MM.1S (cell line): Measurements from ENCODE around the gene HSPA1A.

Experiments
- CTCF ChIP-seq: fragments of 300-600 bp; sonication (generic); IDR thresholded peaks from 2 replicates; pipeline ENCODE4 v1.5.1; 2016; ENCODE audit warnings: antibody characterized with exemption, low read length, mixed read lengths
- EZH2 ChIP-seq: fragments of 300-600 bp; sonication (generic); optimal IDR thresholded peaks from 2 replicates; pipeline ENCODE3; 2017; ENCODE audit warnings: low read depth, mild to moderate bottlenecking, antibody characterized with exemption, low read length, mixed read lengths
- EZH2phosphoT487 ChIP-seq: fragments of 300-600 bp; sonication (generic); IDR thresholded peaks from 2 replicates; pipeline ENCODE4 v1.6.1; 2018; ENCODE audit warnings: antibody characterized with exemption, low read length

- TF ChIP-seq CTCF (no peak), EZH2 (no peak), EZH2phosphoT487 (no peak)
These were observed 36.1 kb downstream of the HSPA1A start for GRCh38 chr6:31851485-31851832.
